Measurements from ENCODE around the gene KMT2A. TPM values are rescaled to one million over a fixed set of nuclear protein-coding genes. Genes with fewer than 3 reads are reported as not detected.
"Not testable (repeated sequence)": the region's sequence is repeated elsewhere in the genome, so short reads cannot be mapped to it uniquely, and the experiment has no call there.

KMT2A gene
- polyA plus RNA-seq, 1 donor from 2014 or later, result 16.7 TPM

GRCh38 chr11:118401151-118401879 lies 35.0 kb upstream of the KMT2A start, which contains the start of gene ATP5MG:
Gene ATP5MG, plus strand, starts transcription at chr11:118401606. Its CDS starts 60 bp downstream, at chr11:118401666.
- Histone ChIP-seq H3F3A (ENCODE audit: insufficient read depth, low read length, poor library complexity, severe bottlenecking) (no peaks in the 10 kb centered on the region), H3K4me3 (ENCODE audit: low read length) (peak within 1 kb of the TSS; percentile 90), H3K36me3 (ENCODE audit: insufficient read depth, low read length) (no peaks in the 10 kb centered on the region), H2AFZ (ENCODE audit: low read depth, low read length) (peak within 1 kb of the TSS; percentile 87), H3K4me2 (ENCODE audit: low read length) (peak within 1 kb of the TSS; percentile 68), H3K9ac (ENCODE audit: low read length) (peak within 1 kb of the TSS; percentile 86), H3K9me2 (ENCODE audit: insufficient read depth, low read length) (no peaks in the 10 kb centered on the region), H3K9me3 (ENCODE audit: low read length) (no peaks in the 10 kb centered on the region), H3K79me2 (replicated peaks; ENCODE audit: insufficient read depth, low read length) (peaks cover 47% of the 10 kb centered on the region), H3K27ac (ENCODE audit: low read length) (peak within 1 kb of the TSS; percentile 85), H3K27me3 (ENCODE audit: insufficient read depth, low read depth, low read length) (no peaks in the 10 kb centered on the region), H4K20me1 (ENCODE audit: insufficient read depth) (no peaks in the 10 kb centered on the region)
- TF ChIP-seq TAF1 (IDR thresholded peaks at IDR 0.05; ENCODE audit: low read depth) (no peak), EZH2 (IDR thresholded peaks at IDR 0.05; ENCODE audit: borderline replicate concordance, insufficient read depth, low read length, poor library complexity, severe bottlenecking) (no peak), EP300 (conservative IDR thresholded peaks at IDR 0.05; ENCODE audit: poor library complexity, severe bottlenecking) (peak; percentile 12), CTCF (IDR thresholded peaks at IDR 0.05; ENCODE audit: poor library complexity, severe bottlenecking) (no peak), POLR2AphosphoS5 (IDR thresholded peaks at IDR 0.05) (peak; percentile 78), MXI1 (conservative IDR thresholded peaks at IDR 0.05; ENCODE audit: poor library complexity, severe bottlenecking) (peak; percentile 85), RAD21 (conservative IDR thresholded peaks at IDR 0.05) (peak; percentile 57), SMC3 (conservative IDR thresholded peaks at IDR 0.05; ENCODE audit: poor library complexity) (peak; percentile 65)
- TF ChIP-seq, protein P1, sequence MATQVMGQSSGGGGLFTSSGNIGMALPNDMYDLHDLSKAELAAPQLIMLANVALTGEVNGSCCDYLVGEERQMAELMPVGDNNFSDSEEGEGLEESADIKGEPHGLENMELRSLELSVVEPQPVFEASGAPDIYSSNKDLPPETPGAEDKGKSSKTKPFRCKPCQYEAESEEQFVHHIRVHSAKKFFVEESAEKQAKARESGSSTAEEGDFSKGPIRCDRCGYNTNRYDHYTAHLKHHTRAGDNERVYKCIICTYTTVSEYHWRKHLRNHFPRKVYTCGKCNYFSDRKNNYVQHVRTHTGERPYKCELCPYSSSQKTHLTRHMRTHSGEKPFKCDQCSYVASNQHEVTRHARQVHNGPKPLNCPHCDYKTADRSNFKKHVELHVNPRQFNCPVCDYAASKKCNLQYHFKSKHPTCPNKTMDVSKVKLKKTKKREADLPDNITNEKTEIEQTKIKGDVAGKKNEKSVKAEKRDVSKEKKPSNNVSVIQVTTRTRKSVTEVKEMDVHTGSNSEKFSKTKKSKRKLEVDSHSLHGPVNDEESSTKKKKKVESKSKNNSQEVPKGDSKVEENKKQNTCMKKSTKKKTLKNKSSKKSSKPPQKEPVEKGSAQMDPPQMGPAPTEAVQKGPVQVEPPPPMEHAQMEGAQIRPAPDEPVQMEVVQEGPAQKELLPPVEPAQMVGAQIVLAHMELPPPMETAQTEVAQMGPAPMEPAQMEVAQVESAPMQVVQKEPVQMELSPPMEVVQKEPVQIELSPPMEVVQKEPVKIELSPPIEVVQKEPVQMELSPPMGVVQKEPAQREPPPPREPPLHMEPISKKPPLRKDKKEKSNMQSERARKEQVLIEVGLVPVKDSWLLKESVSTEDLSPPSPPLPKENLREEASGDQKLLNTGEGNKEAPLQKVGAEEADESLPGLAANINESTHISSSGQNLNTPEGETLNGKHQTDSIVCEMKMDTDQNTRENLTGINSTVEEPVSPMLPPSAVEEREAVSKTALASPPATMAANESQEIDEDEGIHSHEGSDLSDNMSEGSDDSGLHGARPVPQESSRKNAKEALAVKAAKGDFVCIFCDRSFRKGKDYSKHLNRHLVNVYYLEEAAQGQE (IDR thresholded peaks at IDR 0.05; ENCODE audit: borderline replicate concordance), result peak; percentile 46

- H3K9me2 ChIP-seq (ENCODE audit: insufficient read depth, low read length), result no peaks in the 10 kb centered on the region
- peak overlapping the region; percentile 90 for H3K4me3 ChIP-seq (ENCODE audit: low read length)
- H3K9ac ChIP-seq (ENCODE audit: low read length), result peak overlapping the region; percentile 86
- peak overlapping the region; percentile 51 for H3K4me2 ChIP-seq (ENCODE audit: low read length)
- no peaks in the 10 kb centered on the region for H3K27me3 ChIP-seq (ENCODE audit: insufficient read depth, low read depth, low read length)
- H3K27ac ChIP-seq (ENCODE audit: low read length), result peak overlapping the region; percentile 85
- H4K20me1 ChIP-seq (ENCODE audit: insufficient read depth), result no peaks in the 10 kb centered on the region
- no peaks in the 10 kb centered on the region for H3K36me3 ChIP-seq (ENCODE audit: insufficient read depth, low read length)
- peak overlapping the region; percentile 87 for H2AFZ ChIP-seq (ENCODE audit: low read depth, low read length)
- no peaks in the 10 kb centered on the region for H3F3A ChIP-seq (ENCODE audit: insufficient read depth, low read length, poor library complexity, severe bottlenecking)
- no peaks in the 10 kb centered on the region for H3K9me3 ChIP-seq (ENCODE audit: low read length)
- H3K79me2 ChIP-seq (replicated peaks; ENCODE audit: insufficient read depth, low read length), result peaks cover 54% of the 10 kb centered on the region
- TF ChIP-seq POLR2AphosphoS5 (IDR thresholded peaks at IDR 0.05), result no peak
- TF ChIP-seq CTCF (IDR thresholded peaks at IDR 0.05; ENCODE audit: poor library complexity, severe bottlenecking), result peak; percentile 18
Measured at GRCh38 chr11:118401880-118402590, 34.3 kb upstream of the KMT2A start.

DNA sequence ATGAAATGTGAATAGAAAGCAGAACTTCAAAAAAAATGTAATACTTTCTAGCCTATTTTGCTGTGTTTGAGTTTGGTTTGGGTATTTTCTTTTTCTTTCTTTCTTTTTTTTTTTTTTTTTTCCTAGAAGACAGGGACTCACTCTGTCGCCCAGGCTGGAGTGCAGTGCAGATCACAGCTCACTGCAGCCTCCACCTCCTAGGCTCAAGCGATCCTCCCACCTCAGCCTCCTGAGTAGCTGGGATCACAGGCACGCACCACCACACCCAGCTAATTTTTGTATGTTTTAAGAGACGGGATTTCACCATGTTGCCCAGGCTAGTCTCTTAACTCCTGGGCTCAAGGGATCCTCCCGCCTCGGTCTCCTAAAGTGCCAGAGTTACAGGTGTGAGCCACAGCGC lies 33.7 kb upstream of the KMT2A start:
- not testable (repeated sequence) for H3K9me3 ChIP-seq (ENCODE audit: low read length); H3K36me3 ChIP-seq (ENCODE audit: insufficient read depth, low read length); H4K20me1 ChIP-seq (ENCODE audit: insufficient read depth); H3K27me3 ChIP-seq (ENCODE audit: insufficient read depth, low read depth, low read length); H2AFZ ChIP-seq (ENCODE audit: low read depth, low read length); H3K27ac ChIP-seq (ENCODE audit: low read length); H3F3A ChIP-seq (ENCODE audit: insufficient read depth, low read length, poor library complexity, severe bottlenecking); H3K9me2 ChIP-seq (ENCODE audit: insufficient read depth, low read length)
- Histone ChIP-seq H3K4me2 (ENCODE audit: low read length) (peak overlapping the region; percentile 51), H3K79me2 (replicated peaks; ENCODE audit: insufficient read depth, low read length) (peaks cover 56% of the 10 kb centered on the region), H3K9ac (ENCODE audit: low read length) (peak overlapping the region; percentile 86), H3K4me3 (ENCODE audit: low read length) (peak overlapping the region; percentile 90)

Measured in neural cell (in vitro differentiated cells).